ENCODE results near the gene TC2N. TPM values are rescaled to one million over a fixed set of nuclear protein-coding genes. Genes with fewer than 3 reads are reported as not detected.

The TC2N gene
- total RNA-seq, 4 donors from 2014 or later, result 19.9 to 38.6 (median 29.2) TPM

DNA sequence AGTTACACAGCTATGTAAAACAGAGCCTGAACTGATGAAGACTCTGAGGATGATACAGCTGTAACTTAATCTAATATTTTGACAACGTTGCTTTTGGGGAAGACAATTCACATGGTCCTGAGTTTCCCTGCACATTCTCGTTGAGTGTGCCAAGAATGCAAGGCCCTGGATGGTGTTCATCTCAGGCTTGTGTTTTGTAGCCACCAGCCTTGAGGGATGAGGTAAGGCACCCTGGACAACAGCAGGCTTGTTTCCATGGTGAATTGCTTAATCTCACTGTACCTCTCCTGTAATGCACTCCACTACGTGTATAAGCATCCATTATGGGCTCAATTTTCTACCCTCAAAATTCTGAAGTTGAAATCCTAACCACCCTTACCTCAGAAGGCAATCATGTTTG, 137.6 kb downstream of the TC2N start:
- Histone ChIP-seq H3K27me3 (no peaks in the 10 kb centered on the region), H3K36me3 (no peaks in the 10 kb centered on the region), H3K9me3 (no peaks in the 10 kb centered on the region), H3K4me3 (no peak overlapping the region), H3K27ac (no peak overlapping the region), H3K4me1 (no peaks in the 10 kb centered on the region)
- no peak for ATAC-seq
- TF ChIP-seq EP300 (IDR thresholded peaks at IDR 0.05), result no peak
- TF ChIP-seq POLR2A (IDR thresholded peaks at IDR 0.05), result no peak
- no peak for TF ChIP-seq CTCF (IDR thresholded peaks at IDR 0.05)
- TF ChIP-seq POLR2AphosphoS5 (IDR thresholded peaks at IDR 0.05), result no peak
- 37 to 48% methylated on average over 2 to 3 of the region's 3 CpGs for WGBS, 2 donors (ENCODE audit: low coverage in 1 of 2)

Other genes starting within 250 kb of the TC2N start
- gene CATSPERB, start 135.4 kb downstream of the TC2N start, total RNA-seq, result 1 to 10 TPM in 3 of 4 donors, under 1 TPM in 1; 0.93 to 4.8 (median 1.5) TPM
- gene FBLN5, start 80.2 kb upstream of the TC2N start, total RNA-seq, result 100 to 1,000 TPM in 2 of 4 donors, 10 to 100 TPM in 2; 77.7 to 186 (median 127) TPM
- 10 to 100 TPM; 39.3 to 51.6 (median 41.8) TPM for gene TRIP11, start 172.5 kb upstream of the TC2N start, total RNA-seq
- gene ATXN3, start 239.0 kb upstream of the TC2N start, total RNA-seq, result 10 to 100 TPM; 43.1 to 63.0 (median 54.1) TPM